Cardiac fibroblast (primary cell): ENCODE measurements around the gene LRRC26.
A peak's percentile ranks its signal among the peaks of the same experiment; 100 is the strongest.

Experiments used
- DNase-seq, 2 donors: peaks; one replicate each; pipeline versions ENCODE4 v3.0.0 to v3.0.0-alpha.2; 2010; ENCODE audit warnings: low read depth in 2 of 2
- H3K4me3 ChIP-seq, 2 donors: replicated peaks in 1 of 2; 1 replicate in 1 of 2; 2 replicates in 1 of 2; pipeline ENCODE4 v1.5.1; 2011; ENCODE audit warnings: low read depth in 2 of 2, low read length in 2 of 2, mild to moderate bottlenecking in 2 of 2, moderate library complexity in 1 of 2
- CTCF ChIP-seq: IDR thresholded peaks from one replicate; pipeline ENCODE4 v1.5.1; 2011; ENCODE audit warnings: low read depth, mild to moderate bottlenecking, low read length, inconsistent platforms

LRRC26 gene

DNA sequence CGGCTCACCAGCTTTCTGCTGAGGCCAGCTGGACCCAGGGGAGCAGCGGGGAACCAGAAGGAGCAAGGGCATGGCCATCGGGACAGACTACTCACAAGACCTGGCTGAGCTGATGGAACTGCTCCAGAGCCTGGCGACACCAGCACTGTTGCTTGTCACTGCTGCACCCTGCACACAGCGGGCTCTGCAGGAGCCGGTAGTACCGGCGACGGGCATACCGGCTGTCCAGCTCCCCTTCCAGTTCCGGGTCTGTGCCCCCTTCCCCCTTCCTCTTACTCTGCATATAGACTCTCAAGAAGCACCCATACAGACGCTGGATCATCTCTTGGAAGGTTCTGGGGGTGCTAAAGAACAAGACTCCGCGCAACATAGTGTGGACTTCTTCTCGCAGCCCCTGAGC, 17.5 kb upstream of the LRRC26 start:
- peak overlapping the region; percentile 95 to 99 for H3K4me3 ChIP-seq
- TF ChIP-seq CTCF, result no peak
- DNase-seq, result no peak

GRCh38 chr9:137186385-137186784, 16.5 kb upstream of the LRRC26 start:
- TF ChIP-seq CTCF, result no peak
- H3K4me3 ChIP-seq, result no peak overlapping the region
- no peak for DNase-seq

GRCh38 chr9:137185921-137186320, 16.1 kb upstream of the LRRC26 start:
- DNase-seq, result no peak
- H3K4me3 ChIP-seq, result no peak overlapping the region
- no peak for TF ChIP-seq CTCF

DNA sequence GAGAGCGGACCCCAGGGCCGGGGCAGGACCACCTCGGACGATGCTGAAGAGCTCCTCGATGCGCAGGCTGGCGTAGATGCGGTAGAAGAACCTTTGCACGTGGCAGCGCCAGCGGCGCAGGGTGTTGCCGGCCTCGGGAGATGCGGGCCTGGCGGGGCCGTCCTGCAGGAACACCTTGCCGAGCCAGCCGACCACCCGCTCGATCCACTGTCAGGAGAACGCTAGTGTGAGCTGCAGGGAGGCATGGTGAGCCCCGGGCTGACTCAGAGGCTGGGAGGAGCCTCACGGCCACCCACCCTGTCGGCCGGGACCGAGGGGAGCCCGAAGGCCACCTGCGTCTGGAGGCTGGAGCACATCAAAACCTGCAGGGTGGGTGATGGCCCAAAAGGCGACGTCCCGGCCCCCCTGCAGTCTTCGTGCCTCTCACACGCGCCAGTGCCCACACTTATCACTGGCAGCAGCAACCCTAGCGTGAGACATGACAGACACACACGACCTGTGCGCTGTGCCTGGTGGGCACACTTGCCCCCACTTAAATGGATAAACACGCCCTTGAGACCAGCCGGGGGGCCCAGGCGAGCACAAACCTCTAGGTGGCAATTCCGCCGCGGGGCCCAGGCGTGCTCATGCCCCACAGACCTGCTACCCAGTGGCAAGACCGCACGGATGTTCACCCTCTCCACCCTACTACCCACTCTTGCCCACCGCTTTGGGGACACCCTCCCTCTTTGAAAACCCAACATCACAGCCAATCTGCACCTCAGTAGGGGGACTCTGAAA, 15.2 kb upstream of the LRRC26 start:
- no peak for DNase-seq
- H3K4me3 ChIP-seq, result no peak overlapping the region
- no peak for TF ChIP-seq CTCF

- no peak for TF ChIP-seq CTCF
- DNase-seq, result no peak
- H3K4me3 ChIP-seq, result no peak overlapping the region
Observed at GRCh38 chr9:137183980-137184595, 14.2 kb upstream of the LRRC26 start.

- no peak for DNase-seq
- H3K4me3 ChIP-seq, result no peak overlapping the region
- TF ChIP-seq CTCF, result no peak
Observed at GRCh38 chr9:137182836-137183235, 13.0 kb upstream of the LRRC26 start.
